GM08714 (cell line): ENCODE measurements around the gene TMEM82.

ENCODE experiments used
- H3K4me3 ChIP-seq: fragments of 200-500 bp; sonication (Bioruptor generic); 2 replicates; pipeline ENCODE4 v1.5.1; 2014; ENCODE audit warnings: mild to moderate bottlenecking, low read length, inconsistent platforms
- ZNF274 ChIP-seq: IDR thresholded peaks from 2 replicates; pipeline ENCODE4 v1.6.1; 2012; ENCODE audit warnings: mild to moderate bottlenecking, low read depth, low read length

The TMEM82 gene

GRCh38 chr1:15727424-15727823, 14.9 kb upstream of the TMEM82 start:
- H3K4me3 ChIP-seq, result no peak overlapping the region
- TF ChIP-seq ZNF274, result no peak

GRCh38 chr1:15727866-15728534, 14.3 kb upstream of the TMEM82 start:
- no peak overlapping the region for H3K4me3 ChIP-seq
- no peak for TF ChIP-seq ZNF274

GRCh38 chr1:15728937-15729657, 13.2 kb upstream of the TMEM82 start:
- TF ChIP-seq ZNF274, result no peak

GRCh38 chr1:15730423-15730822, 11.9 kb upstream of the TMEM82 start:
- no peak for TF ChIP-seq ZNF274
- no peak overlapping the region for H3K4me3 ChIP-seq

More at GRCh38 chr1:15728937-15729657, 13.2 kb upstream of the TMEM82 start:
- no peak overlapping the region for H3K4me3 ChIP-seq

- no peak overlapping the region for H3K4me3 ChIP-seq
- TF ChIP-seq ZNF274, result no peak
These were observed 11.4 kb upstream of the TMEM82 start for GRCh38 chr1:15730936-15731335.

- H3K4me3 ChIP-seq, result no peak overlapping the region
- TF ChIP-seq ZNF274, result no peak
These were observed 10.3 kb upstream of the TMEM82 start for GRCh38 chr1:15731735-15732685.

- H3K4me3 ChIP-seq, result no peak overlapping the region
- TF ChIP-seq ZNF274, result no peak
These were observed 9.6 kb upstream of the TMEM82 start for GRCh38 chr1:15732686-15733081.

- no peak overlapping the region for H3K4me3 ChIP-seq
- TF ChIP-seq ZNF274, result no peak
These were observed 9.0 kb upstream of the TMEM82 start for GRCh38 chr1:15733218-15733725.

GRCh38 chr1:15733726-15734226, 8.5 kb upstream of the TMEM82 start:
- no peak for TF ChIP-seq ZNF274
- H3K4me3 ChIP-seq, result no peak overlapping the region

GRCh38 chr1:15734296-15734695, 8.0 kb upstream of the TMEM82 start:
- H3K4me3 ChIP-seq, result no peak overlapping the region
- TF ChIP-seq ZNF274, result no peak

GRCh38 chr1:15734901-15735300, 7.4 kb upstream of the TMEM82 start:
- no peak for TF ChIP-seq ZNF274
- no peak overlapping the region for H3K4me3 ChIP-seq

GRCh38 chr1:15735304-15736037, 6.8 kb upstream of the TMEM82 start:
- H3K4me3 ChIP-seq, result no peak overlapping the region
- TF ChIP-seq ZNF274, result no peak
